Measurements from ENCODE around the gene QSOX2.

DNA sequence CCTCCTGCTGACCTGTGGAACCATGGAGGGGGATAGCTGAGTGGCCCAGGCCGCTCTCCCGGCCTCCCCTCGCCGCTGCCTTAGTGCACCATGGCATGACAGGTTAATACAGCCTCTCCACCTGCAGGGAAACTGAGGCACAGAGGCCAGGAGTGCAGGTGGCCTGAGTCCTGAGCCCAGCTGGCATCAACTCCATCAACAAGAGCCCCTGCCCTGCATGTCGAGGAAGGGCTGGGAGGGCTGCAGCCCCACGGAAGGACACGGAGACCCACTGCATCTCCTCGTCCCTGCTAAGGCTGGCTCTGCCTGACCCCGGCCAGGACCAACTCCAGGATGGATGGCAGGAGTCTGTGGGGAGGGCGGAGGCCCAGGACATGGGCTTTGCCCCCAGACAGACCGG, 31.1 kb upstream of the QSOX2 start:
- TF ChIP-seq, protein P1, sequence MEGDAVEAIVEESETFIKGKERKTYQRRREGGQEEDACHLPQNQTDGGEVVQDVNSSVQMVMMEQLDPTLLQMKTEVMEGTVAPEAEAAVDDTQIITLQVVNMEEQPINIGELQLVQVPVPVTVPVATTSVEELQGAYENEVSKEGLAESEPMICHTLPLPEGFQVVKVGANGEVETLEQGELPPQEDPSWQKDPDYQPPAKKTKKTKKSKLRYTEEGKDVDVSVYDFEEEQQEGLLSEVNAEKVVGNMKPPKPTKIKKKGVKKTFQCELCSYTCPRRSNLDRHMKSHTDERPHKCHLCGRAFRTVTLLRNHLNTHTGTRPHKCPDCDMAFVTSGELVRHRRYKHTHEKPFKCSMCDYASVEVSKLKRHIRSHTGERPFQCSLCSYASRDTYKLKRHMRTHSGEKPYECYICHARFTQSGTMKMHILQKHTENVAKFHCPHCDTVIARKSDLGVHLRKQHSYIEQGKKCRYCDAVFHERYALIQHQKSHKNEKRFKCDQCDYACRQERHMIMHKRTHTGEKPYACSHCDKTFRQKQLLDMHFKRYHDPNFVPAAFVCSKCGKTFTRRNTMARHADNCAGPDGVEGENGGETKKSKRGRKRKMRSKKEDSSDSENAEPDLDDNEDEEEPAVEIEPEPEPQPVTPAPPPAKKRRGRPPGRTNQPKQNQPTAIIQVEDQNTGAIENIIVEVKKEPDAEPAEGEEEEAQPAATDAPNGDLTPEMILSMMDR (conservative IDR thresholded peaks at IDR 0.05; ENCODE audit: low read length), result no peak
- no peak for TF ChIP-seq EZH2phosphoT487 (IDR thresholded peaks at IDR 0.05; ENCODE audit: borderline replicate concordance, low read depth, low read length)
